ENCODE data around the gene MED26. TPM values are rescaled to one million over a fixed set of nuclear protein-coding genes. Genes with fewer than 3 reads are reported as not detected.
A peak's percentile ranks its signal among the peaks of the same experiment; 100 is the strongest.
"Not testable (repeated sequence)": the region's sequence is repeated elsewhere in the genome, so short reads cannot be mapped to it uniquely, and the experiment has no call there.

MED26 gene
- polyA plus RNA-seq, 3 donors from 2014 or later, result 1.2 to 5.3 (median 2.0) TPM

DNA sequence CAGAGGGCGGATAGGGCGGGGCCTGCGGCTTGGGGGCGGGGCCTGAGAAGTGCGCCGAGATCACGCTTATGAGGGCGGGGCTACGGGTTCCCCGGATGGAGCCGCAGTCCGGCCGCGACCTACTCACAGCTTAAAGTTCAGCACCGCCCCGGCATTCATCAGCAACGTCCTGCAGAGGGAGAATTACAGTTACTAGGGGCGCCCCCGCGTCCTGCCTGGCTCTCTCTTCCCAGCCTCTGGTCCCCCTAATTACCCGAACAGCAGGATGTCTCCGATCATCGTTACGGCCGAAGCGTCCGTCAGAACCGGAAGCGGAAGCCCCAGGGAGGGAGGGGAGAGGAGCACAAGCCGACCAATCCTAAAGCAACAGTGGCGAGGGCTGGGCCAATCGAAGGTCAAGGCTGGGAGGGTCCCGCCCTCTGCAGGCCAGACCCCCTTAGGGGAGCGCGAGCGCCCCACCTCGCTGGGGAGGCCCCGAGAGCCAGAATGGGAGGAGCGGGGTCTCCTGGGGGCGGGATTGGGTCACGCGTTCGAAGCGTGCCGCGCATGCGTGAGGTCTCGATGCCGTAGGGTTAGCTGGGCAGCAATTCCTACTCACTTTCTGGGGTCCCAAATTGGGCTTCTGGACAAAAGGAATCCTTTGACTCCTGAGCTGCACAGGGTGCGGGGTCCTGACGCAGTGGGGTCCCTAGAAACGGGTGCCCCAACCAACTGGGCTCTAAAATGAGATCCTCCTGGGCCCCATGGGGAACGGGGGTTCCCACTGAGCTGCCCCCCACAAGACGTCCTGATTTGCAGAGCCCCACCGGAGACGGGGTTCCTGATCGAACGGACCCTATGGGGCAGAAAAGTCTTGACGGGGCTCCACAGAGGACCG is 32.1 kb upstream of the MED26 start, which contains the start of gene SMIM7:
Gene SMIM7, minus strand, starts transcription at position 313 of the 877 bp plus-strand sequence. Its CDS starts 34 bp downstream, at position 279.
- Mint-ChIP-seq H3K9me3 (no peaks in the 10 kb centered on the region), H3K27me3 (ENCODE audit: low read depth in 3 of 3) (peaks cover 4 to 12% (median 11%) of the 10 kb centered on the region in 3 donors), H3K27ac (peak within 1 kb of the TSS; percentile 95 to 100 (median 98)), H3K4me1 (peaks cover 50 to 60% of the 10 kb centered on the region in 2 donors), H3K36me3 (peaks cover 4 to 14% (median 4%) of the 10 kb centered on the region in 3 donors), H3K4me3 (peak within 1 kb of the TSS; percentile 97 to 100 (median 99))
- DNase-seq, result peak; percentile 99 to 100 (median 100)

DNA sequence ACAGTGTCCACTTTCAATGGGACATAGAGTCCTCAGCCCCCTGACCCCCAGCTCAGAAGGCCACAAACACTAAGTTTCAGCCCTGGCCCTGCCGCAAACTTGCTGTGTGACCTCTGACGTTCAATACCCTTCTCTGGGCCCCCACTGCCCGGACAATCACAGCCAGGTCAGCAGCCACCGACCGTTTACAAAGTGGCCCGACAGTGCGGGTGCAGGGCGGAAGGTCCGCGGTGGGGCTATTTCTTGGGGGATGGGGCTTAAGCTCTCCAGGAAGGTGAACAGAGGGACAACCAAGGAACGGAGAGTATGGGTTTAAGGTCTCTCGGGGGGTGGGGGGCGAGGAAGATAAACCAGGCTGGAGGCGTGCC is 31.4 kb upstream of the MED26 start:
- no peak for DNase-seq
- no peaks in the 10 kb centered on the region for H3K9me3 Mint-ChIP-seq
- H3K4me3 Mint-ChIP-seq, result peak overlapping the region; percentile 97 to 100 (median 99)
- H3K4me1 Mint-ChIP-seq, result peaks cover 55 to 66% of the 10 kb centered on the region in 2 donors
- H3K27me3 Mint-ChIP-seq (ENCODE audit: low read depth in 3 of 3), result peaks cover 4 to 13% (median 12%) of the 10 kb centered on the region in 3 donors
- peaks cover 4 to 18% (median 8%) of the 10 kb centered on the region in 3 donors for H3K36me3 Mint-ChIP-seq
- H3K27ac Mint-ChIP-seq, result peak overlapping the region; percentile 95 to 100 (median 98)

GRCh38 chr19:16657384-16657783 is 29.4 kb upstream of the MED26 start:
- Mint-ChIP-seq H3K4me3 (peak overlapping the region in 2 of 5 donors; percentile 15 to 47), H3K27ac (peak overlapping the region in 1 of 6 donors; percentile 45)

DNA sequence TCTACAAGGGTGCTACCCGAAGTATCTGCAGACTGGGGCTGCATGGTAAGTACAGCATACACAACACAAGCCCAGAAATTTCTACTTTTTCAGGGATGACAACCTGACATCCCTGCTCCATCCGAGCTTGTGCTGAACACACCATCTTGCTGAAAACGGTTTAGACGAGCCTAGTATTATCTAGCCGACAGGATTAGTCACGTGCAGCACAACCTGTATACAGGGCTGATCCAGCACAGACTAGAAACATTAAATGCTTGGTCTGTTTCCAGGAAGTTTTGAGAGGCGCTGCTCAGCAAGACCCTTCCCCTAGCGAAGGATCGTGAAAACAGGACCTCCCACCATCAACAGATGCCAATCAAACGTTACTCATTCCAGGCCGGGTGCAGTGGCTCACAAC is 27.7 kb upstream of the MED26 start:
- peak overlapping the region in 1 of 6 donors; percentile 13 for H3K27ac Mint-ChIP-seq
- H3K27me3 Mint-ChIP-seq (ENCODE audit: low read depth in 3 of 3), result peaks cover 2 to 8% (median 4%) of the 10 kb centered on the region in 3 donors
- H3K36me3 Mint-ChIP-seq, result peaks cover 17 to 43% (median 27%) of the 10 kb centered on the region in 3 donors
- H3K9me3 Mint-ChIP-seq, result no peaks in the 10 kb centered on the region
- no peak overlapping the region for H3K4me3 Mint-ChIP-seq
- no peak for DNase-seq
- peaks cover 48 to 65% of the 10 kb centered on the region in 2 donors for H3K4me1 Mint-ChIP-seq

More at GRCh38 chr19:16657384-16657783, 29.4 kb upstream of the MED26 start:
- H3K9me3 Mint-ChIP-seq, result no peaks in the 10 kb centered on the region
- DNase-seq, result no peak
- H3K36me3 Mint-ChIP-seq, result peaks cover 9 to 28% (median 17%) of the 10 kb centered on the region in 3 donors
- peaks cover 2 to 12% (median 4%) of the 10 kb centered on the region in 3 donors for H3K27me3 Mint-ChIP-seq (ENCODE audit: low read depth in 3 of 3)
- H3K4me1 Mint-ChIP-seq, result peaks cover 54 to 72% of the 10 kb centered on the region in 2 donors

- H3K27ac Mint-ChIP-seq, result peak overlapping the region in 5 of 6 donors; percentile 29 to 59 (median 44)
- peaks cover 45 to 70% of the 10 kb centered on the region in 2 donors for H3K4me1 Mint-ChIP-seq
- peak in 1 of 3 donors; percentile 32 for DNase-seq
- peaks cover 0 to 4% (median under 1%) of the 10 kb centered on the region in 3 donors for H3K27me3 Mint-ChIP-seq (ENCODE audit: low read depth in 3 of 3)
- peak overlapping the region in 1 of 5 donors; percentile 11 for H3K4me3 Mint-ChIP-seq
- no peaks in the 10 kb centered on the region for H3K9me3 Mint-ChIP-seq
- peaks cover 24 to 50% (median 27%) of the 10 kb centered on the region in 3 donors for H3K36me3 Mint-ChIP-seq
Measured at GRCh38 chr19:16654627-16655026, 26.6 kb upstream of the MED26 start.

DNA sequence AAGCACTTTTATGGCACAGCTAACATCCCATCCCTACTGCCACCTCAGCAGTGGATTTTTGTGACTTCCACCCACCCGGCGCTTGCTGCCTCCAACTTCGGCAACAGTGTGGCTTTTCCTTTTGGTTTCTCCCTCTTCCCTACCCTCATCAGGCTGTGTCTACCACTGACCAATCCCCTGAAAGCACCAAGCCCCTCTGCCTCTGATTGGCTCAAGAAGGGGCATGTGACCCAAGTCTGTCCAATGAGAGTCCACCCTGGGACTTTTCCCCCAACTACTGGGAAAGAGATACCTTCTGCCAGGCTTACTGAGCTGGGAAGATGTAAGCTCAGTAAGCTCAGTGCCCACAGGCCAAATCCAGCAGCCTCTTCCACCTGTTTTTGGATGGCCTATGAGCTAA is 26.1 kb upstream of the MED26 start:
- no peak overlapping the region for H3K27ac Mint-ChIP-seq
- DNase-seq, result no peak
- peaks cover 41 to 68% of the 10 kb centered on the region in 2 donors for H3K4me1 Mint-ChIP-seq
- peaks cover 0 to 4% (median 0%) of the 10 kb centered on the region in 3 donors for H3K27me3 Mint-ChIP-seq (ENCODE audit: low read depth in 3 of 3)
- H3K4me3 Mint-ChIP-seq, result no peak overlapping the region
- peaks cover 26 to 51% (median 27%) of the 10 kb centered on the region in 3 donors for H3K36me3 Mint-ChIP-seq
- no peaks in the 10 kb centered on the region for H3K9me3 Mint-ChIP-seq

GRCh38 chr19:16652854-16653253 is 24.9 kb upstream of the MED26 start:
- peaks cover 23 to 49% (median 26%) of the 10 kb centered on the region in 3 donors for H3K36me3 Mint-ChIP-seq
- no peak overlapping the region for H3K4me3 Mint-ChIP-seq
- peak overlapping the region in 1 of 6 donors; percentile 28 for H3K27ac Mint-ChIP-seq
- H3K27me3 Mint-ChIP-seq (ENCODE audit: low read depth in 3 of 3), result peaks cover 0 to 4% (median 0%) of the 10 kb centered on the region in 3 donors
- H3K4me1 Mint-ChIP-seq, result peaks cover 30 to 56% of the 10 kb centered on the region in 2 donors
- H3K9me3 Mint-ChIP-seq, result no peaks in the 10 kb centered on the region
- no peak for DNase-seq

DNA sequence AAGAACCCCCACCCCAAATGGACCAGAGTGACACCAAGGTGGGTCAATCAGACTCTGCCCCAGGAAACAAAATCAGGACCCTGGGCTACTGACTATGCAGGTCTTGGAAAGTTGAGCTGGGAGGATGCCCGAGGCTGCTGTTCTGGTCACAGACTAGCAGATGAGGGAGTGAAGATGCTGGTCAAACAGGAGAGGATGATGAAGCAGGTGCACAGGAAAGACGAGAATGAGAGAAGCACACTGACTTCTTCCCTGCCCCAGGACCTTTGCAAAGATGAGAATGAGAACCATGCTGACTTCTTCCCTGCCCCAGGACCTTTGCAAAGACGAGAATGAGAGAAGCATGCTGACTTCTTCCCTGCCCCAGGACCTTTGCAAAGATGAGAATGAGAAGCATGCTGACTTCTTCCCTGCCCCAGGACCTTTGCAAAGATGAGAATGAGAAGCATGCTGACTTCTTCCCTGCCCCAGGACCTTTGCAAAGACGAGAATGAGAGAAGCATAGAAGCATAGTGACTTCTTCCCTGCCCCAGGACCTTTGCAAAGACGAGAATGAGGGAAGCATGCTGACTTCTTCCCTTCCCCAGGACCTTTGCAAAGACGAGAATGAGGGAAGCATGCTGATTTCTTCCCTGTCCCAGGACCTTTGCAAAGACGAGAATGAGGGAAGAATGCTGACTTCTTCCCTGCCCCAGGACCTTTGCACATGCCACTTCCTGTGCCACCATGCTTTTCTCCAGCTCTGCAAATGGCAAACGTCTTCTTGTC is 23.6 kb upstream of the MED26 start:
- Mint-ChIP-seq H3K27ac (peak overlapping the region in 2 of 6 donors; percentile 67 to 74), H3K36me3 (peaks cover 26 to 45% (median 27%) of the 10 kb centered on the region in 3 donors), H3K4me1 (peaks cover 22 to 46% of the 10 kb centered on the region in 2 donors)
- H3K9me3 Mint-ChIP-seq; DNase-seq; H3K4me3 Mint-ChIP-seq; H3K27me3 Mint-ChIP-seq (ENCODE audit: low read depth in 3 of 3): not testable (repeated sequence)

DNA sequence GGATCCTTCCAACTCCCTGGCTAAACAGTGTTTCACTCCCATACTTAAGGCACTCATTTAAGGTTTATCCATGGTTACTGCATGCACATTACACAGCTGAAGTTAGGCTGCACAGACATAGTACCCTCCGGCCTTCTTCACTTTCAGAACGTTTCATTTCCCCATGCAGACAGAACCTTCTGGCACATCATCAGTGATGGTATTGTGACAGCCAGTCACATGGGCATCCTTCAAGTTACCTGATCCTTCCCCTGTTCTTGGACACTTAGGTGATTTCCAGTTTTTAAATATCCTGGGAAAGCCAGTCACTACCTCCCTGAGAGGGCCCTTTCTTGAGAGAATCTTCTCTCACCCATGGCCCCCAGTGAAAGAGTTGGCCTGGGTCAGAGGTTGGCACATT is 22.8 kb upstream of the MED26 start:
- H3K27ac Mint-ChIP-seq, result peak overlapping the region in 3 of 6 donors; percentile 7 to 35 (median 11)
- no peak for DNase-seq
- peaks cover 0 to 4% (median 0%) of the 10 kb centered on the region in 3 donors for H3K27me3 Mint-ChIP-seq (ENCODE audit: low read depth in 3 of 3)
- H3K36me3 Mint-ChIP-seq, result peaks cover 26 to 41% (median 27%) of the 10 kb centered on the region in 3 donors
- no peaks in the 10 kb centered on the region for H3K9me3 Mint-ChIP-seq
- no peak overlapping the region for H3K4me3 Mint-ChIP-seq
- peaks cover 17 to 39% of the 10 kb centered on the region in 2 donors for H3K4me1 Mint-ChIP-seq

DNA sequence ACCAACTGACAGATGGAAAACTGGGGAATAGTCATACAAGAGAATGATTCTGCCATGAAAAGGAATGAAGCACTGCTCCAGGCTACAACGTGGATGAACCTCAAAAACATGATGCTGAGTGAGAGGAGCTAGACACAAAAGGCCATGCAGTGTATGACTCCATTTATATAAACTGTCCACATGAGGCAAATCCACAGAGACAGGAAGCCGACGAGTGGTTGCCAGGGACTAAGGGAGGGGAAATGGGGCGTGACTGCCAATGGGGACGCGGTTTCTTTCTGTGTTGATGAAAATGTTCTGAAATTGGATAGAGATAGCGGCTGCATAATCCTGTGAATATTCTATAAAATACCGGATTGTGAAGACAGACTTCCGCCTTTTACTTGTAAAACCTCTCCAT is 21.7 kb upstream of the MED26 start:
- DNase-seq, result no peak
- peaks cover 13 to 29% of the 10 kb centered on the region in 2 donors for H3K4me1 Mint-ChIP-seq
- peak overlapping the region in 2 of 6 donors; percentile 11 to 13 for H3K27ac Mint-ChIP-seq
- no peaks in the 10 kb centered on the region for H3K9me3 Mint-ChIP-seq
- peaks cover 26 to 41% (median 26%) of the 10 kb centered on the region in 3 donors for H3K36me3 Mint-ChIP-seq
- peaks cover 0 to 4% (median 0%) of the 10 kb centered on the region in 3 donors for H3K27me3 Mint-ChIP-seq (ENCODE audit: low read depth in 3 of 3)
- no peak overlapping the region for H3K4me3 Mint-ChIP-seq

DNA sequence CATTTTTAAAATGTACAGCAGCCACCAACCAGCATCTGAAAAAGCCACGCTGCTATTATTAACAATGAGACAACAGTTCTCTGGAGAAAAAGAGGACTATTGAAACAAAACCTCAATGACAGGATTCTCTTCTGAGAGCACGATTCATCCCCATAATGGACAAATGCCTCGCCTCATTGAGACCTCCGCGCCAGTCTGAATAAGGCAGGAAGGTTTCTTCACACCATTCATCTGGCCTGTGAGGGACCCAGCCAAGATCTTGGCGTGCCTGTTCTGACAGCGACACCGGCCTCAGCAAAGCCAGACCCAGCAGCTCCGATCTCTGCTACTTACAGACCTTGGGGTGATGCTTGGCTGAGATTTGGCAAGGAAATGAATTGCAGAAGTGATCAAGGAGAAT is 17.1 kb upstream of the MED26 start:
- no peak for DNase-seq
- Mint-ChIP-seq H3K4me3 (no peak overlapping the region), H3K9me3 (no peaks in the 10 kb centered on the region), H3K27me3 (ENCODE audit: low read depth in 3 of 3) (no peaks in the 10 kb centered on the region), H3K4me1 (peaks cover 12 to 28% of the 10 kb centered on the region in 2 donors), H3K27ac (no peak overlapping the region), H3K36me3 (peaks cover 9 to 25% (median 18%) of the 10 kb centered on the region in 3 donors)

GRCh38 chr19:16641695-16642094 is 13.7 kb upstream of the MED26 start:
- Mint-ChIP-seq H3K9me3 (no peaks in the 10 kb centered on the region), H3K36me3 (peaks cover 8 to 35% (median 9%) of the 10 kb centered on the region in 3 donors), H3K27ac (no peak overlapping the region), H3K27me3 (ENCODE audit: low read depth in 3 of 3) (no peaks in the 10 kb centered on the region), H3K4me1 (peaks cover 32 to 52% of the 10 kb centered on the region in 2 donors), H3K4me3 (no peak overlapping the region)
- no peak for DNase-seq

DNA sequence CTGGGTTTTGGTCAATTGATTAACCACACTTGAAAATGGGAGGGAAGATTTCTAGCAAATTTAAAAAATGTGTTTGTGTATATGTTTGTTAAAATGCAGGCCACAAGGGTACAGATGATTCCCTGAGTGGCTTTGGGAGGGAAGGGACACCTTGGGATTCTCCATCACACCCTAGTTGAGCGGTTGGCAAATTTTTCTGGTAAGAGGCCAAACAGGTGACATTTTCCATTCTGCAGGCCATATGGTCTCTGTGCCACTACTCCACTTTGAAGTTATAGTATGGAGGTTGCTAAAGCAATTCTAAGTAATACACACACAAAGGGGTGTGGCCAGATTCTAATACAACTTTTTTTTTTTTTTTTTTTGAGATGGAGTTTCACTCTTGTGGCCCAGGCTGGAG is 12.9 kb upstream of the MED26 start:
- H3K4me1 Mint-ChIP-seq, result peaks cover 32 to 58% of the 10 kb centered on the region in 2 donors
- H3K27ac Mint-ChIP-seq, result peak overlapping the region in 2 of 6 donors; percentile 34 to 50
- no peaks in the 10 kb centered on the region for H3K27me3 Mint-ChIP-seq (ENCODE audit: low read depth in 3 of 3)
- H3K4me3 Mint-ChIP-seq, result no peak overlapping the region
- no peaks in the 10 kb centered on the region for H3K9me3 Mint-ChIP-seq
- peaks cover 8 to 37% (median 9%) of the 10 kb centered on the region in 3 donors for H3K36me3 Mint-ChIP-seq
- DNase-seq, result no peak

Measured in immature natural killer cell (primary cell).